HG03571 (cell line): ENCODE data around the gene EXOC4.
"Not testable (repeated sequence)": the region's sequence is repeated elsewhere in the genome, so short reads cannot be mapped to it uniquely, and the experiment has no call there.

ENCODE experiments used
- ATAC-seq: cut with Tn5 transposase; IDR thresholded peaks from one replicate; pipeline ENCODE4 v1.9.1; 2021; ENCODE audit not compliant: unreplicated experiment

Gene EXOC4

GRCh38 chr7:133606991-133607390 is 354.1 kb downstream of the EXOC4 start:
- ATAC-seq, result no peak

GRCh38 chr7:133609806-133610205 is 356.9 kb downstream of the EXOC4 start:
- no peak for ATAC-seq

GRCh38 chr7:133611955-133612354 is 359.1 kb downstream of the EXOC4 start:
- ATAC-seq, result no peak

- ATAC-seq, result no peak
Measured at GRCh38 chr7:133613250-133613790, 360.4 kb downstream of the EXOC4 start.

- no peak for ATAC-seq
Measured at GRCh38 chr7:133614251-133614650, 361.4 kb downstream of the EXOC4 start.

- ATAC-seq, result no peak
Measured at GRCh38 chr7:133618970-133619369, 366.1 kb downstream of the EXOC4 start.

GRCh38 chr7:133619491-133619890 is 366.6 kb downstream of the EXOC4 start:
- ATAC-seq, result no peak

- ATAC-seq, result no peak
Measured at GRCh38 chr7:133623721-133624120, 370.8 kb downstream of the EXOC4 start.

- ATAC-seq, result no peak
Measured at GRCh38 chr7:133625046-133625445, 372.2 kb downstream of the EXOC4 start.

GRCh38 chr7:133629701-133630100 is 376.8 kb downstream of the EXOC4 start:
- ATAC-seq, result no peak

- ATAC-seq, result no peak
Measured at GRCh38 chr7:133633055-133633454, 380.2 kb downstream of the EXOC4 start.

- no peak for ATAC-seq
Measured at GRCh38 chr7:133635541-133635940, 382.7 kb downstream of the EXOC4 start.

- no peak for ATAC-seq
Measured at GRCh38 chr7:133638857-133639256, 386.0 kb downstream of the EXOC4 start.

- ATAC-seq, result no peak
Measured at GRCh38 chr7:133641436-133641835, 388.6 kb downstream of the EXOC4 start.

GRCh38 chr7:133642907-133643306 is 390.0 kb downstream of the EXOC4 start:
- ATAC-seq, result no peak

- ATAC-seq, result not testable (repeated sequence)
Measured at GRCh38 chr7:133643652-133644051, 390.8 kb downstream of the EXOC4 start.

GRCh38 chr7:133645884-133646391 is 393.1 kb downstream of the EXOC4 start:
- no peak for ATAC-seq

GRCh38 chr7:133646472-133647315 is 393.8 kb downstream of the EXOC4 start:
- ATAC-seq, result no peak

- no peak for ATAC-seq
Measured at GRCh38 chr7:133649593-133649992, 396.7 kb downstream of the EXOC4 start.

- no peak for ATAC-seq
Measured at GRCh38 chr7:133650069-133650468, 397.2 kb downstream of the EXOC4 start.

GRCh38 chr7:133650487-133651300 is 397.8 kb downstream of the EXOC4 start:
- ATAC-seq, result no peak

GRCh38 chr7:133652547-133652946 is 399.7 kb downstream of the EXOC4 start:
- no peak for ATAC-seq
